Tibial artery (tissue), 4 donors: ENCODE measurements around the gene INS.

Experiments
- DNase-seq, 2 donors: peaks; one replicate each; pipeline ENCODE4 v3.0.0-alpha.2; 2019
- H3K27ac ChIP-seq, 2 donors: fragments of 200-600 bp; sonication (generic) in 1 of 2; 1 replicate in 1 of 2; 2 replicates in 1 of 2; pipeline ENCODE4 v1.5.1; 2018 to 2019; ENCODE audit warnings: mild to moderate bottlenecking in 1 of 2
- H3K27me3 ChIP-seq, 2 donors: fragments of 200-600 bp; sonication (generic) in 1 of 2; one replicate each; pipeline versions ENCODE4 v1.5.1 to v1.6.0; 2016 to 2019
- H3K36me3 ChIP-seq, 3 donors: fragments of 200-600 bp; sonication (generic) in 2 of 3; one replicate each; pipeline ENCODE4 v1.5.1; 2016 to 2019; ENCODE audit warnings: mild to moderate bottlenecking in 2 of 3
- H3K4me1 ChIP-seq, 4 donors: fragments of 200-600 bp; sonication (generic) in 2 of 4; 1 replicate in 3 of 4; 2 replicates in 1 of 4; pipeline ENCODE4 v1.5.1; 2016 to 2019
- H3K4me3 ChIP-seq, 2 donors: fragments of 200-600 bp; sonication (generic) in 1 of 2; 1 replicate in 1 of 2; 2 replicates in 1 of 2; pipeline ENCODE4 v1.5.1; 2018 to 2019; ENCODE audit warnings: mild to moderate bottlenecking in 2 of 2
- H3K9me3 ChIP-seq, 3 donors: fragments of 200-600 bp; sonication (generic) in 1 of 3; one replicate each; pipeline ENCODE4 v1.5.1; 2016 to 2019
- intact Hi-C: fragments of 100-400 bp; cut with DNase I; formaldehyde crosslinking; loops from one replicate; pipeline ENCODE4 v1.15.0; 2023; ENCODE audit warnings: low total_unique reads
- TF ChIP-seq, protein P1 (sequence below), 2 experiments: fragments of 200-600 bp in 1 of 2; fragments of 450-650 bp in 1 of 2; IDR thresholded peaks; one replicate each; pipeline ENCODE4 v1.5.1; 2017 to 2019; ENCODE audit warnings: antibody characterized with exemption in 2 of 2, mild to moderate bottlenecking in 1 of 2, moderate library complexity in 1 of 2

INS gene

DNA sequence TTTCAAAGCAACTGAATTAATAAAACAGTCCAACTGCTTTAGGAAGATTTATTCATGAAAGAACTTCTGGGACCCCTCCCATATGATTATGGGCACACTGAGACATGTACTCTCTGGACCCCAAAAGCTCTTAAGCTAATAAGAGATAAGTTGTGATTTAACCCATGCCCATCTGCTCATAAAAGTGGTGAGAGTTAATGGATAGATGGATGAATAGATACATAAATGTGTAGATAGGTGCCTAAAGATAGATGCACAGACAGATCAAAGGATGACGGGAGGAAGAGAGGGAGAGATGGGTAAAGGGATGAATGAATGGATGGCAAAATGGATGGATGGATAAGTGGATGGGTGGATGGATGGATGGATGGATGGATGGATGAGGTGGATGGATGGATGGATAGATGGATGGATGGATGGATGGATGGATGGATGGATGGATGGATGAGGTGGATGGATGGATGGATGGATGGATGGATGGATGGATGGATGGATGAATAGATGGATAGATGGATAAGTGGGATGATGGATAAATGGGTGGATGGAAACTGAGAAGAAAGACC, 40.0 kb upstream of the INS start:
- Histone ChIP-seq H3K4me1 (peaks cover 0 to 8% (median 0%) of the 10 kb centered on the region in 4 donors), H3K36me3 (no peaks in the 10 kb centered on the region), H3K27me3 (peaks cover 0 to 28% of the 10 kb centered on the region in 2 donors), H3K4me3 (no peak overlapping the region), H3K27ac (no peak overlapping the region), H3K9me3 (no peaks in the 10 kb centered on the region)
- TF ChIP-seq, protein P1, sequence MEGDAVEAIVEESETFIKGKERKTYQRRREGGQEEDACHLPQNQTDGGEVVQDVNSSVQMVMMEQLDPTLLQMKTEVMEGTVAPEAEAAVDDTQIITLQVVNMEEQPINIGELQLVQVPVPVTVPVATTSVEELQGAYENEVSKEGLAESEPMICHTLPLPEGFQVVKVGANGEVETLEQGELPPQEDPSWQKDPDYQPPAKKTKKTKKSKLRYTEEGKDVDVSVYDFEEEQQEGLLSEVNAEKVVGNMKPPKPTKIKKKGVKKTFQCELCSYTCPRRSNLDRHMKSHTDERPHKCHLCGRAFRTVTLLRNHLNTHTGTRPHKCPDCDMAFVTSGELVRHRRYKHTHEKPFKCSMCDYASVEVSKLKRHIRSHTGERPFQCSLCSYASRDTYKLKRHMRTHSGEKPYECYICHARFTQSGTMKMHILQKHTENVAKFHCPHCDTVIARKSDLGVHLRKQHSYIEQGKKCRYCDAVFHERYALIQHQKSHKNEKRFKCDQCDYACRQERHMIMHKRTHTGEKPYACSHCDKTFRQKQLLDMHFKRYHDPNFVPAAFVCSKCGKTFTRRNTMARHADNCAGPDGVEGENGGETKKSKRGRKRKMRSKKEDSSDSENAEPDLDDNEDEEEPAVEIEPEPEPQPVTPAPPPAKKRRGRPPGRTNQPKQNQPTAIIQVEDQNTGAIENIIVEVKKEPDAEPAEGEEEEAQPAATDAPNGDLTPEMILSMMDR (IDR thresholded peaks at IDR 0.05): no peak
- no peak for DNase-seq
- intact Hi-C loops: no loop called here

DNA sequence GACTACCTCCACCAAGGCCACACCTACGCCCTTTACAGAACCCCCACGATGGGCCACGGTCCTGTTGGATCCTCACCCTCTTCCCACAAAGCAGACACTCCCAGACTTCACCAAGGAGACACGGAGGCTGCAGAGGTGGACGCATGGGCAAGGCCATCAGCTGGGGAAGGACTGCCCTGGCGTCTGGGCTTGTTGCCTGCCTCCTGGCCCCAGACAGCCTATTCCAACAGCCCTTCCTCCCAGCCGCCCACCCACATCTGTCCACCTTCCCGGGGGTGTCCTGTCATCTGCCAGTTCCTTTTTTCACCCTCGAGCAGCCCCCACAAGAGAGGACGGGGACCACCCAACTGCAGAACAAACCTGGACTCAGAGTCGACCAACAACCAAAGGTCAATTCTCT, 39.5 kb upstream of the INS start:
- no peaks in the 10 kb centered on the region for H3K9me3 ChIP-seq
- peaks cover 0 to 33% of the 10 kb centered on the region in 2 donors for H3K27me3 ChIP-seq
- H3K4me1 ChIP-seq: peaks cover 0 to 8% (median 0%) of the 10 kb centered on the region in 4 donors
- intact Hi-C loops: no loop called here
- H3K36me3 ChIP-seq: no peaks in the 10 kb centered on the region
- TF ChIP-seq, protein P1 (IDR thresholded peaks at IDR 0.05): no peak
- DNase-seq: no peak
- H3K4me3 ChIP-seq: no peak overlapping the region
- H3K27ac ChIP-seq: no peak overlapping the region

DNA sequence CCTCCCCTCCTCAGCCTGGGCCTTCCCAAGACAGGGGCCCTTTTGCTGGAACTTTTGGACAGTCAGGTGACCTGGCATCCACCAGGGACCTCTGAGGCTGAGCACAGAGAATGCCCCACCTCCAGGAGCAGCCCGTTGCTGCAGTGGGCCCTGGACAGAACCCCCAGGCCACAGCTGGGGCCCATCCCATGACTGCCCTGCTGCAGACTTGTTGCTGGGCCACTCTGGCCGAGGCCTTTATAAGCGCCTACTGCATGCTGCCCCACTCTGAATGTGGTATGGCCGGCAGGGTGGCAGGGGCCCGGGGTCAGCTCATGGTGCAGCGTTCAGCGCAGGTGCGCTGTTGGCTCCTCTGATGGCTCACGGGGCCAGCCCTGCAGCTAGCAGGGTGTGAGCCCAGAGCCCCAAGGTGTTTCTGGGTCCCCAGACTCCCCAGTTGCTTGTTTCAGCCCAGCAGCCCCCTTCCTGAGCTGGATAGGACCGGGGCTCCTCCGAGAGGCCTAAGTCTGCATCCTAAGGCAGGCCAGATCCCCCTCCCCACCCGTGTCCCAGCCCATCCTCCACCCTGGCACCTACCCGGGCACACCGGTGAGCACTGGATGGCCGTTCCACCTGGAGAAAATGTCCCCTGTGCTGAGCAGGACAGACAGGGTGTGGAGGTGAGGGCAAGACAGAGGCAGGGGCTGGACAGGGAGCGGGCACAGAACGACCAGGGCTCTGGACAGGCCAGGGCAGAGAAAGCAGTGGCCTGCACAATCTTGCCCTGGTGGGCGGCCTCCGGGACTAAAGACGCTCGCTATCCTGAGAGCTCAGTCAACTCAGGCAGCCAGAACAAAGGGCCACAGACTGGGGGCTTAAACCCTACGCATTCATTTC, 38.7 kb upstream of the INS start:
- no peaks in the 10 kb centered on the region for H3K9me3 ChIP-seq
- intact Hi-C loops: no loop called here
- H3K27me3 ChIP-seq: peaks cover 0 to 34% of the 10 kb centered on the region in 2 donors
- no peak for DNase-seq
- H3K27ac ChIP-seq: no peak overlapping the region
- H3K4me3 ChIP-seq: no peak overlapping the region
- H3K4me1 ChIP-seq: peaks cover 0 to 8% (median 0%) of the 10 kb centered on the region in 4 donors
- no peaks in the 10 kb centered on the region for H3K36me3 ChIP-seq
- TF ChIP-seq, protein P1 (IDR thresholded peaks at IDR 0.05): no peak

DNA sequence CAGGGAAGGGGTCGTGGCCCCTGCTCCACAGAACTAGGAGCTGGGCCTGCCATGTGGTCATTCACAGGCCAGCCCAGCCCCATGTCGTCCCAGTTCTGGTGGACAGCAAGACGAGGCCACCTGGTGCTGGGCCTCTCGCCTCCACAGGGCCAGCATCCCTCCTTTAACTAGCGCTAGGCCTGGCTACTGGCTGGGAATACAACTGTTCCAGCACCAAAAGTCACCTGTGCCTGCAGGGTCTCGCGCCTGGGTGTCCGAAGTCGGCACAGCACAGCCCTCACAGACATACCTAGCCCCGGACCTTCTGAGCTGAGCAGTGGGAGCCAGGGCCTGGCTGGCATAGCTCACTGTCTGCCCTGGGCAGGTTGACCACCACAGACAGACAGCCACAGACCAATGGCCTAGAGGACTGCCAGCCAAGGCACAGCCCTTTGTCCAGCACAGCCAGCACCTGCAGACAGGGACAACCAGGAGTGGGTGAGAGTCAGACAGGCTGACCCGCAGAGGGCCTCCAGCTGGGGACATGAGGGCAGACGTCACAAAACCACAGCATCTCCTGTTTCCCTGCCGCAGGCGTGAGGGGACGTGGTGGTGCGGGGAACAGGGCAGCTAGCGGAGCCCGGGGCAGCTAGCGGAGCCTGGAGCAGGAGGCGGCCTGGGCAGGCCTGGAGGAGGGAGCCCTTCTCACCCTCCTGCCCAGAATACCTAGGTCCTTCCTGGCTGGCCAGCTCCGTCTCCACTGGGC, 37.8 kb upstream of the INS start:
- Histone ChIP-seq H3K27ac (no peak overlapping the region), H3K4me1 (peaks cover 0 to 8% (median 0%) of the 10 kb centered on the region in 4 donors), H3K9me3 (no peaks in the 10 kb centered on the region), H3K27me3 (peaks cover 0 to 31% of the 10 kb centered on the region in 2 donors), H3K36me3 (no peaks in the 10 kb centered on the region), H3K4me3 (no peak overlapping the region)
- TF ChIP-seq, protein P1 (IDR thresholded peaks at IDR 0.05): no peak
- no peak for DNase-seq
- intact Hi-C loops: no loop called here

DNA sequence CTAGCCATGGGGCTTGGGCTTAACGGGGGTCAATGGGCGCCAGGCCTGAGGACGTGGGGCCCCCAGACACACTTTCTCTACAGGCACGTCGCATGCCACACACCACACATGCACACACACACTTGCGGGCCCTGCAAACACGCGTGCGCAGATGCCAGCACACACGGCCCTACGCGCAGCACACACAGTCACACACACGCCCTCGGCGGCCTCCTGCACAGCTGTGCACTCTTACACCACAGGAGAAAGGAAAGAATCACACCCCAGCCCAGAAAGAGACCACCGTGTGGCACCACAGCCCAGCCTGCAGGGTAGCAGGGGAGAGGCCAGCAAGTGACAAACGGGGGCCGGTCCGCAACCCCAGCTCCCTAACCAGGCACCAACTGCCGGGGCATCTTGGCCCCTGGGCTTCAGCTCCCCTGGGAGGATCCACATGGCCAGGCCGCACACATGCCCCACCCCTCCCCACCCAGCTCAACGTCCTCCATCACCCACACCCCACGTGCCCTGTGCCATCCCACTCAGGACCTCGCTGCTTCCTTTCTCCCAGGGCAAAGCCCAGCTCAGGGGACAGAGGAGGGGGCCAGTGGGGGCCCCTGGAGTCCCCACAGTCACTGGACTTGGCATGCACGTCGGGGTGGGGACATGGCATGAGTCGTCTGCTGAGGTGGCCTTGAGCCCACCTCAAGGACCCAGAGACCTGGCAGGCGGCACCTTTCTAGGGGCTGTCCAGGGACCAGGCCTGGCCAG, 36.9 kb upstream of the INS start:
- Histone ChIP-seq H3K4me1 (peaks cover 0 to 6% (median 0%) of the 10 kb centered on the region in 4 donors), H3K36me3 (no peaks in the 10 kb centered on the region), H3K4me3 (no peak overlapping the region), H3K9me3 (no peaks in the 10 kb centered on the region), H3K27me3 (peaks cover 0 to 31% of the 10 kb centered on the region in 2 donors), H3K27ac (no peak overlapping the region)
- DNase-seq: no peak
- TF ChIP-seq, protein P1 (IDR thresholded peaks at IDR 0.05): no peak
- intact Hi-C loops: no loop called here
